GM12872 (cell line): ENCODE measurements around the gene MGAT5.

Source experiments
- CTCF ChIP-seq: IDR thresholded peaks from 3 replicates; pipeline ENCODE4 v1.5.1; 2011; ENCODE audit warnings: low read depth, mild to moderate bottlenecking, low read length, moderate library complexity; ENCODE audit not compliant: insufficient read depth

MGAT5 gene

DNA sequence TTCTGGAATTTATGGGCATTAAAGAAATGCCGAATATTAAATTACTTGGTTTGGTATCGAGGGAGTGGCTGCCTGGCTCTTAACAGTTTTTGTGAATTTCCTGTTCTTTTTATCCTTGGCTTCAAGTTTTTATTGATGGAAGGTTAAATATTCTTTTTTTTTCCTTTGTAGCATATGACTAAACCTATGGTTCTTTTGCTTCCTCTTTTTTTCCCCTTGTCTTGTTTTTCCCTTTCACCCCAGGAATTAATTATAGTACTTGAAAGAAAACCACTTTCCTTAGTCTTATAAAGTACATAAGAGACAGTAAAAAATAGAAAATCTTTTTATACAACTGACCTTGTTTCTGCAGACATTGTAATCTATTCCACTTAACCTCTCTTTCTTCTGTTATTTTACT is 42.4 kb downstream of the MGAT5 start:
- TF ChIP-seq CTCF, result no peak

DNA sequence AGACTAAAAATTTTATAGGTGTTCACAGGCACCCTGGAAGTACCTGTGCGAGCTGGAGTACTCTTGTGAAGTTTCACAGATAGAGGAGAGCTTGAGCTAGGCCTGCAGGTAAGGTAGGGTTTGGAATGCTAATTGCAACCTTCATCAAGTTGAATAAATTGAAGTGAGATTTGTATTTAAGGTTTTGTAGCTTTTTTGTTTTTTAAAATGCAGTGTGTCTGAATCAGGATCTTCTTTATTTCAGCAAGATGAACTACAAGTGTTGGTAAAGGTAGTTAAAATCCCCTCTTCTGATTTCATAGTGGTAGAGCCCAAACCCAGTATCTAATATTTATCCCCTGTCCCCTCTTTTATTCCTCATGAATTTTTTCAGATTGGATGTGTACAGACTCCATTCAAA is 45.5 kb downstream of the MGAT5 start:
- no peak for TF ChIP-seq CTCF

- no peak for TF ChIP-seq CTCF
These were observed 46.7 kb downstream of the MGAT5 start for GRCh38 chr2:134300585-134300984.

GRCh38 chr2:134301099-134301927 is 47.4 kb downstream of the MGAT5 start:
- TF ChIP-seq CTCF, result no peak

DNA sequence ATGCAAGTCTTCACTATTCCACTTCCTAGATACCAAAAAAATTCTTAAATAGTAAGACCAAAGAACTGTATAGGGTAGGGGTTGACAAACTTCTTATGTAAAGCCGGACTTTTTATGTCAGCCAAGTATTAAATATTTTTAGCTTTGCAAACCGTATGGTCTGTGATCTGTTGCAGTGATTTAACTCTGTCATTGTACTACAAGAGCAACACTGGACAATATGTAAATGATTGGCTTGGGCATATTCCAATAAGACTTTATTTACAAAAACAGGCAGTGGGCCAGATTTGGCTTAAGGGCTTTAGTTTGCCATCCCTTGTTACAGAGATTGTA is 48.0 kb downstream of the MGAT5 start:
- TF ChIP-seq CTCF, result no peak

GRCh38 chr2:134304394-134305108 is 50.7 kb downstream of the MGAT5 start:
- no peak for TF ChIP-seq CTCF

- no peak for TF ChIP-seq CTCF
These were observed 51.2 kb downstream of the MGAT5 start for GRCh38 chr2:134305109-134305491.
